Endothelial cell of umbilical vein (primary cell): Measurements from ENCODE around the gene ZMYM1.

Experiments
- EZH2 ChIP-seq: IDR thresholded peaks from 2 replicates; pipeline ENCODE4 v1.6.1; 2012; ENCODE audit warnings: borderline replicate concordance, low read depth, mild to moderate bottlenecking, moderate library complexity, low read length, inconsistent platforms; ENCODE audit not compliant: severe bottlenecking
- FOS ChIP-seq: IDR thresholded peaks from 2 replicates; pipeline ENCODE4 v1.6.1; 2011; ENCODE audit warnings: mild to moderate bottlenecking, low read length, moderate library complexity, borderline replicate concordance; ENCODE audit not compliant: insufficient read depth
- JUN ChIP-seq: IDR thresholded peaks from 2 replicates; pipeline ENCODE4 v1.6.1; 2011; ENCODE audit warnings: borderline replicate concordance, low read depth; ENCODE audit not compliant: insufficient read length, insufficient read depth
- MYC ChIP-seq: IDR thresholded peaks from one replicate; pipeline ENCODE4 v1.6.1; 2011; ENCODE audit warnings: mild to moderate bottlenecking, low read depth, low read length
- POLR2A ChIP-seq: IDR thresholded peaks from 2 replicates; pipeline ENCODE4 v1.6.1; 2012; ENCODE audit warnings: low read depth, mild to moderate bottlenecking, control low read depth, low read length
- POLR2AphosphoS5 ChIP-seq: IDR thresholded peaks from 2 replicates; pipeline ENCODE4 v1.6.1; 2012; ENCODE audit warnings: low read depth, mild to moderate bottlenecking, control low read depth, low read length, moderate library complexity; ENCODE audit not compliant: insufficient read depth
- TF ChIP-seq, protein P1 (sequence below), 2 donors: IDR thresholded peaks; 1 replicate in 1 of 2; 2 replicates in 1 of 2; pipeline ENCODE4 v1.5.1; 2011; ENCODE audit warnings: low read length in 2 of 2, mild to moderate bottlenecking in 2 of 2, moderate library complexity in 2 of 2, control low read depth in 1 of 2, inconsistent platforms in 1 of 2, low read depth in 1 of 2; ENCODE audit not compliant: insufficient read depth in 1 of 2; ENCODE audit errors: extremely low read depth in 1 of 2
- TF ChIP-seq, protein P2 (sequence below): IDR thresholded peaks from 2 replicates; pipeline ENCODE4 v1.6.1; 2011; ENCODE audit not compliant: insufficient read depth, insufficient read length

DNA sequence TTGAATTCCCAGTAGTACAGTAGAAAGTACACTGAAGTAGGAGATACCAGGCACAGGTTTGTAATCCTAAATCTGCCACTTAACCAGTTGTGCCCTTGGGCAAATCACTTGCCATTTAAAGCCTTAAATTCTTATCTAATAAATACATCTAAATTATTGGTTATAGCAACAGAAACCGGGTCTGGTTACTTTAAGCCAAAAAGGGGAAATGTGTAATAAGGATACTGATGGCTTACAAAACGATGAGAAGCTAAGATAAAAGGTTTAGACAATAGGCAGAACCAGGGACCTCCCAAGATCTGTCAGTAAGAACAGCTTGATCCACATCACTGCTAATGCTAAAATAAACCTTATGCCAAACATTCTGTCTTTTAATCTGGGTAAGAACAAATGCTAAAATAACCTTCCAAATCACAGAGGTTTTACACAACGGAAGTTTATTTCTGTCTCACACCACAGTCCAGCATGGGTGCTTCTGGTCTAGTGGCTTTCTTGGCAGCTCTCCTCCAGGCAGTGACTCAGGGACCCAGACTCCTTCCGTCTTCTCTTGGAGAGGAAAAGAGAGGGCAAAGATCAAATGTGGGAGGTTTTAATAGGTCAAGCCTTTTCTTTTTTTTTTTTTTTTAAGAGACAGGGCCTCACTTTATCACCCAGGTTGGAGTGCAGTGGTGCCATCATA is 16.5 kb upstream of the ZMYM1 start:
- TF ChIP-seq, protein P1, sequence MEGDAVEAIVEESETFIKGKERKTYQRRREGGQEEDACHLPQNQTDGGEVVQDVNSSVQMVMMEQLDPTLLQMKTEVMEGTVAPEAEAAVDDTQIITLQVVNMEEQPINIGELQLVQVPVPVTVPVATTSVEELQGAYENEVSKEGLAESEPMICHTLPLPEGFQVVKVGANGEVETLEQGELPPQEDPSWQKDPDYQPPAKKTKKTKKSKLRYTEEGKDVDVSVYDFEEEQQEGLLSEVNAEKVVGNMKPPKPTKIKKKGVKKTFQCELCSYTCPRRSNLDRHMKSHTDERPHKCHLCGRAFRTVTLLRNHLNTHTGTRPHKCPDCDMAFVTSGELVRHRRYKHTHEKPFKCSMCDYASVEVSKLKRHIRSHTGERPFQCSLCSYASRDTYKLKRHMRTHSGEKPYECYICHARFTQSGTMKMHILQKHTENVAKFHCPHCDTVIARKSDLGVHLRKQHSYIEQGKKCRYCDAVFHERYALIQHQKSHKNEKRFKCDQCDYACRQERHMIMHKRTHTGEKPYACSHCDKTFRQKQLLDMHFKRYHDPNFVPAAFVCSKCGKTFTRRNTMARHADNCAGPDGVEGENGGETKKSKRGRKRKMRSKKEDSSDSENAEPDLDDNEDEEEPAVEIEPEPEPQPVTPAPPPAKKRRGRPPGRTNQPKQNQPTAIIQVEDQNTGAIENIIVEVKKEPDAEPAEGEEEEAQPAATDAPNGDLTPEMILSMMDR (IDR thresholded peaks at IDR 0.05; ENCODE audit: extremely low read depth in 1 of 2, insufficient read depth in 1 of 2, low read depth in 1 of 2, low read length in 2 of 2): no peak
- no peak for TF ChIP-seq EZH2
- TF ChIP-seq, protein P2, sequence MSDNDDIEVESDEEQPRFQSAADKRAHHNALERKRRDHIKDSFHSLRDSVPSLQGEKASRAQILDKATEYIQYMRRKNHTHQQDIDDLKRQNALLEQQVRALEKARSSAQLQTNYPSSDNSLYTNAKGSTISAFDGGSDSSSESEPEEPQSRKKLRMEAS: no peak
- peak; percentile 51 for TF ChIP-seq JUN
- TF ChIP-seq POLR2AphosphoS5: peak; percentile 90
- no peak for TF ChIP-seq POLR2A
- no peak for TF ChIP-seq MYC
- TF ChIP-seq FOS: peak; percentile 93
